Stimulated activated CD8-positive, alpha-beta memory T cell treated with anti-CD3 and anti-CD28 coated beads, Interleukin-15, amount 100 ng/mL, for 48 hours (primary cell): ENCODE measurements around the gene PBLD.

Experiments used
- DNase-seq, 2 donors: peaks; one replicate each; pipeline ENCODE4 v3.0.0-alpha.2; 2020; ENCODE audit warnings: low read depth in 2 of 2

PBLD gene

GRCh38 chr10:68235581-68235980 lies 97.1 kb downstream of the PBLD start:
- no peak for DNase-seq

GRCh38 chr10:68235111-68235510 lies 97.6 kb downstream of the PBLD start:
- no peak for DNase-seq

GRCh38 chr10:68233046-68233445 lies 99.7 kb downstream of the PBLD start:
- DNase-seq: no peak
